DND-41 (cell line): ENCODE measurements around the gene MPPE1.

ENCODE experiments used
- ATAC-seq: fragments of 200-7000 bp; cut with Tn5 transposase; 3 replicates; pipeline ENCODE4 v1.9.1; 2021; ENCODE audit warnings: low read depth; ENCODE audit not compliant: insufficient read depth
- DNase-seq: peaks from one replicate; pipeline ENCODE4 v3.0.0-alpha.2; 2020
- H2AFZ ChIP-seq: 2 replicates; pipeline ENCODE4 v1.6.0; 2012; ENCODE audit warnings: low read depth, low read length
- H3K27ac ChIP-seq: 2 replicates; pipeline ENCODE4 v1.5.1; 2012; ENCODE audit warnings: low read length, inconsistent platforms
- H3K27me3 ChIP-seq: fragments of 200-600 bp; sonication (generic); 2 replicates; pipeline ENCODE4 v1.6.0; 2012; ENCODE audit warnings: low read length, mild to moderate bottlenecking, inconsistent platforms; ENCODE audit not compliant: insufficient read depth, poor library complexity
- H3K36me3 ChIP-seq: 2 replicates; pipeline ENCODE4 v1.5.1; 2012; ENCODE audit warnings: low read length, inconsistent platforms; ENCODE audit not compliant: insufficient read depth
- H3K4me1 ChIP-seq: 2 replicates; pipeline ENCODE4 v1.5.1; 2012; ENCODE audit warnings: mild to moderate bottlenecking, low read length; ENCODE audit not compliant: insufficient read depth
- H3K4me2 ChIP-seq: 2 replicates; pipeline ENCODE4 v1.6.0; 2012; ENCODE audit warnings: mild to moderate bottlenecking, moderate library complexity, low read length, inconsistent platforms; ENCODE audit not compliant: insufficient read depth
- H3K4me3 ChIP-seq, 2 experiments: fragments of 200-600 bp in 1 of 2; shearing (Covaris generic) in 1 of 2; 2 replicates each; pipeline ENCODE4 v1.5.1; 2012 to 2016; ENCODE audit warnings: inconsistent platforms in 2 of 2, low read length in 2 of 2, mild to moderate bottlenecking in 2 of 2, low read depth in 1 of 2, moderate library complexity in 1 of 2
- H3K79me2 ChIP-seq: 2 replicates; pipeline ENCODE4 v1.6.0; 2012; ENCODE audit warnings: low read length, inconsistent platforms; ENCODE audit not compliant: insufficient read depth
- H3K9ac ChIP-seq: 2 replicates; pipeline ENCODE4 v1.6.0; 2012; ENCODE audit warnings: low read depth, mild to moderate bottlenecking, inconsistent platforms, low read length, moderate library complexity
- H3K9me3 ChIP-seq: 2 replicates; pipeline ENCODE4 v1.5.1; 2012; ENCODE audit warnings: low read length, moderate library complexity, mild to moderate bottlenecking, inconsistent platforms; ENCODE audit not compliant: insufficient read depth, severe bottlenecking
- H4K20me1 ChIP-seq: 2 replicates; pipeline ENCODE4 v1.6.0; 2012; ENCODE audit warnings: low read length; ENCODE audit not compliant: insufficient read depth
- EZH2 ChIP-seq: IDR thresholded peaks from 3 replicates; pipeline ENCODE4 v1.6.1; 2012; ENCODE audit warnings: borderline replicate concordance, low read depth, mild to moderate bottlenecking, moderate library complexity, low read length, inconsistent platforms; ENCODE audit not compliant: severe bottlenecking
- TF ChIP-seq, protein P1 (sequence below): IDR thresholded peaks from 2 replicates; pipeline ENCODE4 v1.5.1; 2012; ENCODE audit warnings: borderline replicate concordance, low read length, moderate library complexity, mild to moderate bottlenecking; ENCODE audit not compliant: poor library complexity, severe bottlenecking; ENCODE audit errors: extremely low read depth

MPPE1 gene

GRCh38 chr18:11866764-11867163, 41.4 kb downstream of the MPPE1 start:
- no peak overlapping the region for H2AFZ ChIP-seq
- H3K27me3 ChIP-seq = no peaks in the 10 kb centered on the region
- no peaks in the 10 kb centered on the region for H3K9me3 ChIP-seq
- H3K4me2 ChIP-seq = no peak overlapping the region
- H3K4me3 ChIP-seq = no peak overlapping the region
- H4K20me1 ChIP-seq = no peaks in the 10 kb centered on the region
- no peaks in the 10 kb centered on the region for H3K79me2 ChIP-seq
- no peak overlapping the region for H3K9ac ChIP-seq
- no peak overlapping the region for H3K27ac ChIP-seq
- TF ChIP-seq, protein P1, sequence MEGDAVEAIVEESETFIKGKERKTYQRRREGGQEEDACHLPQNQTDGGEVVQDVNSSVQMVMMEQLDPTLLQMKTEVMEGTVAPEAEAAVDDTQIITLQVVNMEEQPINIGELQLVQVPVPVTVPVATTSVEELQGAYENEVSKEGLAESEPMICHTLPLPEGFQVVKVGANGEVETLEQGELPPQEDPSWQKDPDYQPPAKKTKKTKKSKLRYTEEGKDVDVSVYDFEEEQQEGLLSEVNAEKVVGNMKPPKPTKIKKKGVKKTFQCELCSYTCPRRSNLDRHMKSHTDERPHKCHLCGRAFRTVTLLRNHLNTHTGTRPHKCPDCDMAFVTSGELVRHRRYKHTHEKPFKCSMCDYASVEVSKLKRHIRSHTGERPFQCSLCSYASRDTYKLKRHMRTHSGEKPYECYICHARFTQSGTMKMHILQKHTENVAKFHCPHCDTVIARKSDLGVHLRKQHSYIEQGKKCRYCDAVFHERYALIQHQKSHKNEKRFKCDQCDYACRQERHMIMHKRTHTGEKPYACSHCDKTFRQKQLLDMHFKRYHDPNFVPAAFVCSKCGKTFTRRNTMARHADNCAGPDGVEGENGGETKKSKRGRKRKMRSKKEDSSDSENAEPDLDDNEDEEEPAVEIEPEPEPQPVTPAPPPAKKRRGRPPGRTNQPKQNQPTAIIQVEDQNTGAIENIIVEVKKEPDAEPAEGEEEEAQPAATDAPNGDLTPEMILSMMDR = no peak
- no peak for TF ChIP-seq EZH2
- no peak for ATAC-seq
- H3K36me3 ChIP-seq = no peaks in the 10 kb centered on the region
- DNase-seq = no peak
- no peaks in the 10 kb centered on the region for H3K4me1 ChIP-seq

DNA sequence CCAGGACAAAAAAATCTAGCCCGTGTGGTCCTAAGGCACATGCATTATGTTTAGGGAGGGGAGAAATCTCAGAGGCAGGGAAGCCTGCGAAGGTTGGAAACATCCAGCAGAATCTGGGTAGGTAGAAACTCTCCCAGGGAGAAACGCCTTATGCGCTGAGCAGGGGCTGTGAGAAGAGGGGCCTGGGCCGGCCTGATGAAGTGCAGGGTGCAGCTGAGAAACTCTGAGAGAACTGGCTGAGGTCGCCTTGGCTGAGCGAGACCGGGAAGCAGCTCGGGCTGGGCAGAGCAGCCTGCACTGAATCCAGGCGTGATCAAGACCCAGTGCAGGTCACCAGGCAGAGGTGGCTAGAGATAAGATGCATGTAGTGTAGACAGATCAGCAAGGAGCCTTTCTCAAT, 41.8 kb downstream of the MPPE1 start:
- H3K27ac ChIP-seq = no peak overlapping the region
- DNase-seq = no peak

DNA sequence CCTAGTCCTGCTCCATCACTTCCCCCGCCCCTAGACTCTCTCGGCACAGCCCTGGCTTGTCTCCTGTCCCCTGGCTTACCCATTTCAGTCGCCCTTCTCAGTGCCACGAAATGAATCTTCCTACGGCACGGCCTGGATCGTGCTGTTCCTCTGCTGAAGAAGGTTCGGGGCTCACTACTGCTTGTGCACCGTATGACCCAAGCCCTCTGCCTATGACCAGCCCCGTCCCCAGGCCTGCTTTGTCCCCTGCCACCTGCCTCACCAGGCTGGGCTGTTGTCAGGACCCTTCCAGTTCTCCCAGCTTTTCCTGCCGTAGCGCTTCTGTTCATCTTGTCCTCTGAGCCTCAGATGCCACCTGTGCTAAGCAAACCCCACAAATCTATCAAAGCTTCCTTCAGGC, 43.0 kb downstream of the MPPE1 start:
- Histone ChIP-seq H3K79me2 (no peaks in the 10 kb centered on the region), H3K4me3 (no peak overlapping the region), H3K9ac (no peak overlapping the region), H3K9me3 (no peaks in the 10 kb centered on the region), H2AFZ (no peak overlapping the region), H4K20me1 (no peaks in the 10 kb centered on the region), H3K4me2 (no peak overlapping the region), H3K27me3 (no peaks in the 10 kb centered on the region), H3K4me1 (no peaks in the 10 kb centered on the region), H3K27ac (no peak overlapping the region), H3K36me3 (no peaks in the 10 kb centered on the region)
- TF ChIP-seq, protein P1 = no peak
- TF ChIP-seq EZH2 = no peak
- ATAC-seq (no peak), DNase-seq (no peak)

More for the DNA sequence above, 41.8 kb downstream of the MPPE1 start:
- Histone ChIP-seq H3K9me3 (no peaks in the 10 kb centered on the region), H3K4me1 (no peaks in the 10 kb centered on the region), H3K9ac (no peak overlapping the region), H3K4me3 (no peak overlapping the region), H3K4me2 (no peak overlapping the region), H3K27me3 (no peaks in the 10 kb centered on the region), H3K79me2 (no peaks in the 10 kb centered on the region), H4K20me1 (no peaks in the 10 kb centered on the region), H2AFZ (no peak overlapping the region), H3K36me3 (no peaks in the 10 kb centered on the region)
- TF ChIP-seq, protein P1 = no peak
- no peak for TF ChIP-seq EZH2
- no peak for ATAC-seq

- no peak overlapping the region for H3K4me2 ChIP-seq
- no peaks in the 10 kb centered on the region for H3K79me2 ChIP-seq
- no peaks in the 10 kb centered on the region for H3K9me3 ChIP-seq
- no peak overlapping the region for H3K27ac ChIP-seq
- H3K4me3 ChIP-seq = no peak overlapping the region
- ATAC-seq (no peak), DNase-seq (no peak)
- no peaks in the 10 kb centered on the region for H3K4me1 ChIP-seq
- H3K9ac ChIP-seq = no peak overlapping the region
- H3K36me3 ChIP-seq = no peaks in the 10 kb centered on the region
- no peak overlapping the region for H2AFZ ChIP-seq
- TF ChIP-seq, protein P1 = no peak
- no peak for TF ChIP-seq EZH2
- H3K27me3 ChIP-seq = no peaks in the 10 kb centered on the region
- H4K20me1 ChIP-seq = no peaks in the 10 kb centered on the region
These were observed 43.6 kb downstream of the MPPE1 start for GRCh38 chr18:11864471-11864870.
